GM18951 (cell line): Measurements from ENCODE around the gene ZNF670.
"Not testable (repeated sequence)": the region's sequence is repeated elsewhere in the genome, so short reads cannot be mapped to it uniquely, and the experiment has no call there.

ENCODE experiments used
- POLR2A ChIP-seq: IDR thresholded peaks from 4 replicates; pipeline ENCODE4 v1.6.1; 2011; ENCODE audit warnings: mild to moderate bottlenecking; ENCODE audit not compliant: insufficient read length, insufficient read depth; ENCODE audit errors: extremely low read depth
- in situ Hi-C: fragments of 300-500 bp; cut with MboI; formaldehyde crosslinking; loops from one replicate; pipeline ENCODE4 v1.12.0; 2022; ENCODE audit warnings: low sequenced_read_pairs, mixed read lengths, inconsistent platforms; ENCODE audit not compliant: unreplicated experiment

Gene ZNF670

GRCh38 chr1:247037511-247038320 lies 40.9 kb downstream of the ZNF670 start:
- in situ Hi-C loops: no loop called here
- no peak for TF ChIP-seq POLR2A

- in situ Hi-C loops: not testable (repeated sequence)
Observed at GRCh38 chr1:247032306-247032705, 46.3 kb downstream of the ZNF670 start.
